HG02678 (cell line): Measurements from ENCODE around the gene ADRM1.

ENCODE experiments used
- ATAC-seq: cut with Tn5 transposase; IDR thresholded peaks from one replicate; pipeline ENCODE4 v1.9.1; 2021; ENCODE audit warnings: mild to moderate bottlenecking, moderate library complexity; ENCODE audit not compliant: unreplicated experiment

The ADRM1 gene

DNA sequence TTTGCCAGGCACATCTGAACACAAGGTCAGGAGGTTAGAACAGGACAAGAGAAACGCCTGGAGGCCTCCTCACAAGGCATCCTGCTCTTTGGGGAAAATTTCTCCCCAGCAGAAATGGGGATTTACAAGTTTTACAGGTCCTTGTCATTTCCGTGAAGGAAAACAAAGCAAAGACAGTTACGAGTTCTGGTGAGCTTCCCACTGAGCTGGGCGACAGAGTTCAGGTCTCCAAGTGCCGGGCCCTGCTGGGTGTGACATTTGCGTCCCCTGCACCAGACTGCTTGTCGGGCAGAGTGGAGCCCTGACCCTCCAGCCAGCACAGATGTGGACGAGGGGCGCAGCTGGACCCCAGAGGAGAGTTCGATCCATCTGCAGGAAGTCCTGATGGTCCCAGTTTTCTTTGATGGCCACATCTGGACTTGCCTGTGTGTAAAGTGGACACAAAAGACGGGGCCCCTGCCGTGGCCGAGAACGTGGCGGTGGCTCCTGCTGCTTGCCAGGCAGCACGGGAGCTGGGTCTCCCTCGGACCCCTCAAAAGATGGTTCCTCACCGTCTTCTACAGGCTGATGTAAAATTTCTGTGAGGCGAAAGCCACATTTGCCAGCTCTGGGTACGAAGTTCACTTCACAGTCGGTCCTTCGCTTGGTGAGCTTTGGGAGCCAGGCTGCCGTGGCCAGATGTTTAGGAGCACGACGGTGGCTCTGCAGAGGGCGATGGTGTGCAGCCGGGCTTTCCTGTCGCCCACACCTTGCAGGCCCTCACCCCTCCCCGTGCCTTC, 5.2 kb upstream of the ADRM1 start:
- ATAC-seq, result no peak

DNA sequence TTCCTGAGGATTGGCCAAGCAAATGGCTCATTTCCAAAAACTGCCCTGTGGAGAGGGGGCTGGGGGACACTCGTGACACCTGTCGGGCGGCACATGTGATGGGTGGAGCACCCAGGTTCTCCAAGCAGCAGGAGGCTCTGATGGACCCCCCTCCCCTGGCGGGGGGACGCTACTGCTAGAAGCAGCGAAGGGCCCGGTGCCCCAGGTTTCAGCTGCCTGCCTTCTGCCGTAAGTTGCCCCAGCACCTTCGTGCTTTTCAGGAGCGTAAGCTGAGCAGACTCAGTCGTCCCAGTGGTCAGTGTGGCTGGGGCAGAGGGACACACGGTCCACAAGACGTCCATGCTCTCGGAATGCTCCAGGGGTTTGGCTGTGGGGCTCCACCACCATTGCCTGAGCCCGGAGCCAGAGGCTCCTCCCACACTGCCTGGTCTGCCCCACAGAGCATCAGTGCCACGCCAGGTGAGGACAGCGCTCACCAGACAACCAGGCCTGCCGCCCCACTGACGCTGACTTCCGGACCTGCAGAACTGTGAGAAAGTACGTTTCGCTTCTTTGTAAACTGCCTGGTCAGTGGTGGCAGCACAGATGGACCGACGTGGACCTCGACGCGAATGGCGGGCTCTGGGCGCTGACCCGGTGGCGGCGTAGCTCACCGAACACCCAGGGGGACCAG, 4.1 kb upstream of the ADRM1 start:
- ATAC-seq, result no peak

DNA sequence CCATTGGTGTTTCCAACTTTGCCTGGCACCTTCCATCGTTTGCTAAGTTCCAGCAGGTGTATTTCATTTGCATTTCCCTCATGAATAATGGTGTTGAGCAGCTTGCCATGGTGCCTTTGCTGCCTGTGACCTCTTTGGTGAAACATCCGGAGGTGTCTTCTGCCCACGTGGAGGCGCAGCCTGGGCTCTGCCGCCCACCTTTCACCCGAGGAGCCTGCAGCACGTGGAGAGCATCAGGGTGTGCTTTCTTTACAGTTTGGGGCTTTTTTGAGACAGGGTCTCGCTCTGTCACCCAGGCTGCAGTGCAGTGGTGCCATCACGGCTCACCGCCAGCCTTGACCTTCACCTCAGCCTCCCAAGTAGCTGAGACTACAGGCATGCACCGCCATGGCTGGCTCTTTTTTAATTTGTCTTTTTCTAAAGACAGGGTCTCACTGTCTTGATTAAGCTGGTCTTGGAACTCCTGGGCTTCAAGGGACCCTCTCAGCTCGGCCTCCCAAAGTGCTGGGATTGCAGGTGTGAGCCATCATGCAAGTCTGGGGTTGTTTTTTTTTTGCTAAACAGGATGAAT, 3.0 kb upstream of the ADRM1 start:
- ATAC-seq, result no peak

DNA sequence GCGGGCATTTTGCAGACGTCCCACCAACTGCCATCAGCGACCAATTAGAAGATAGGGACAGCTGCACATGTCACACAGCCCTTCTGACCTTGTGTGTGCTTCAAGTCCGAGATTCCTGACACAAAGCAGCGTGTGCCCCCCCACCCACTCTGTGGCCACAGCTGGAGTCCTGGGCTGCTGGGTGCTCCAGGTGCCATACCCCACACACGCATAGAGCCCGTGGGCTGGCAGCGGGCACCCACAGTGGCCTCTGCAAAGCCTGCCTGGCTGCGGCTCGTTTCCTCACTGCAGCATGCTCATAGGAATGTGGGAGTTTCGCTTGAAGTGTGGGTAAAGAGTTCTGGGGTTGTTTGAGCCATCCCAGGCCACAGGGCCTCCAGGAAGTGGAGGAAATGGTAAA, 2.5 kb upstream of the ADRM1 start:
- no peak for ATAC-seq

DNA sequence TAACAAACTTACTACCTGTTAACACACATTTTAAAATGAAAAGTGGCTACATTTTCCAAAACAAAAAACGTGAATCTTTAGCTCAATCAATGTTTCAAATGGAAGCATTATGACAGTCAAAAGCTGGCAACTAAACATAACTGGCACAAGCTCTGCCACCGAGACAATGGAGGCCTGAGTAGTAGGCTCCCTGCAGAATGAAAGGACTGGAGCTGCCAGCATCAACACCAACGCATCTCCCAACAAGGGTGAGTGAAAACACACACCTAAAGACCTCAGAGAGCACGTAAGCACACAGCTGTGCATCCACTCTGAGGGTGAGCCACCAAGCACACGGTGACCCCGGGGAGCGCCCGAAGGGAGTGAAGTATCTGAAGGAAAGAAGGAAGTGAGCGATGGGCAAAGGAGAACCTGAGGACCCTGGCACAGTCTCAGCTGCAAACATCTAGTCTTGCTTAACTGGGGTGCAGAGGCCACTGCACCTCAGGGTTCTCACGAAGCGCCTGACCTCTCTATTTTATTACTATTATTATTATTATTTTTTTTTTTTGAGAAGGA, 1.6 kb upstream of the ADRM1 start:
- no peak for ATAC-seq

DNA sequence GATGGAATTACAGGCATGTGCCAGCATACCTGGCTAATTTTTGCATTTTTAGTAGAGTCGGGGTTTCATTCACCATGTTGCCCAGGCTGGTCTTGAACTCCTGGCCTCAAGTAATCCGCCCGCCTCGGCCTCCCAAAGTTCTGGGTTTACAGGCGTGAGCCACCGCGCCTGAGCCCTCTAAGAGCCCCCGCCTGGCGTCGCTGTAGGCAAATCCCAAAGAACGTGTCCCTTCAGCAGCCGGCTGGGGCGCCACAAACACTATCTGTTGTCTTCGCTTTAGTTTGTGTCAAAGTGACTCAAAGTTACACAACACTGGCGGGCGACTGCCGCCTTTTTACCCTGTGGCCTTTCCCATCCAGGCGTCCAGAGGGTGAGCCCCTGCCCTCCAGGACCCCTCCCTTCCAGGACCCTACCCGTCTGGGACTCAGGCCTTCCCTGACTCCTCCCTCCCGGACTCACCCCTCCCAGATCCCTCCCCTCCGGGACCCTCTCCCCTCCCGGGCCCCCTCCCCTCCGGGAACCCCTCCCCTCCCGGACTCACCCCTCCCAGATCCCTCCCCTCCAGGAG, 940 bp upstream of the ADRM1 start:
- peak; percentile 26 for ATAC-seq

DNA sequence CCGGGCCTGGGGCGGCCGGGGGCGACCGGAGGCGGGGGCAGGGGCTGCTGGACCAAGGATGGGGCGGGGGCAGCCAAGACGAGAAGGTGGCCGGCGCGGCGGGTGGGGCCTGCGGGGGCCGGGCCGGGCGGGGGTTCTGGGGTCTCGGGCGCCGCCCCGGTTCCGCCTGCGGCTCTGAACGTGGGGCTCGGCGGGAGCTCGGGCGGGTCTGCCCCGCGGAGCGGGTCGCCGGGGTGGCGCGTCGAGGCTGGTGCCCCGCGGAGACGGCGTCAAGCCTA, 204 bp downstream of the ADRM1 start:
- ATAC-seq, result no peak

DNA sequence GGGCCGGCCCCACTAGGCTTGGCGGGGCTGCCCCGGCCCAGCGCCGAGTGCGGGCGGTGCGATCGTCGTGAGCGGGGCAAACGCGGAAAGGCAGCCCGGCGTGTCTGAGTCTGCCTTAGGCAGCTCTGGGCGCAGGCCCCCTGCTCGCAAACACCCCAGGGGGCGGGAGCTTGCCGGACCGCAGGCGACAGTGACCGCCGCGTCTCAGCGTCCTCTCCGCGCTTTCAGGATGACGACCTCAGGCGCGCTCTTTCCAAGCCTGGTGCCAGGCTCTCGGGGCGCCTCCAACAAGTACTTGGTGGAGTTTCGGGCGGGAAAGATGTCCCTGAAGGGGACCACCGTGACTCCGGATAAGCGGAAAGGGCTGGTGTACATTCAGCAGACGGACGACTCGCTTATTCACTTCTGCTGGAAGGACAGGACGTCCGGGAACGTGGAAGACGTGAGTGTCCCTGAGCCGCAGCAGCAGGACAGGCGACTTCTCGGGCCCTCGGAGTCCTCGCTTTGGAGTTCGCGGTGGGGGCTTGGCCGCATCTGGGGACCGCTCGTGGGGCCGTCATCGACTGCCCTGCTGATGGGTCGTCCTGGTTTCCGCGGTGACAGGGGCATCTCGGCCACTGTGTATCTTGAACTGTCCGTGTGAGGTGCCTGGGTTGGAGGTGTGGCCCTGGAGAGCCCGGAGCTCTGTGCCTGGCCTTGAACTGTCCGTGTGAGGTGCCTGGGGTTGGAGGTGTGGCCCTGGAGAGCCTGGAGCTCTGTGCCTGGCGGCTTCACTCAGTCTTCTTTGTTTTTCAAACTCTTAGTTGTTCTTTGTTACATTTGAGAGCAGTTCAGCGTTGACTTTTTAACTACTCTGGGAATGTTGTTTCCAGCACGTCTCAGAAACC, 786 bp downstream of the ADRM1 start:
- no peak for ATAC-seq

DNA sequence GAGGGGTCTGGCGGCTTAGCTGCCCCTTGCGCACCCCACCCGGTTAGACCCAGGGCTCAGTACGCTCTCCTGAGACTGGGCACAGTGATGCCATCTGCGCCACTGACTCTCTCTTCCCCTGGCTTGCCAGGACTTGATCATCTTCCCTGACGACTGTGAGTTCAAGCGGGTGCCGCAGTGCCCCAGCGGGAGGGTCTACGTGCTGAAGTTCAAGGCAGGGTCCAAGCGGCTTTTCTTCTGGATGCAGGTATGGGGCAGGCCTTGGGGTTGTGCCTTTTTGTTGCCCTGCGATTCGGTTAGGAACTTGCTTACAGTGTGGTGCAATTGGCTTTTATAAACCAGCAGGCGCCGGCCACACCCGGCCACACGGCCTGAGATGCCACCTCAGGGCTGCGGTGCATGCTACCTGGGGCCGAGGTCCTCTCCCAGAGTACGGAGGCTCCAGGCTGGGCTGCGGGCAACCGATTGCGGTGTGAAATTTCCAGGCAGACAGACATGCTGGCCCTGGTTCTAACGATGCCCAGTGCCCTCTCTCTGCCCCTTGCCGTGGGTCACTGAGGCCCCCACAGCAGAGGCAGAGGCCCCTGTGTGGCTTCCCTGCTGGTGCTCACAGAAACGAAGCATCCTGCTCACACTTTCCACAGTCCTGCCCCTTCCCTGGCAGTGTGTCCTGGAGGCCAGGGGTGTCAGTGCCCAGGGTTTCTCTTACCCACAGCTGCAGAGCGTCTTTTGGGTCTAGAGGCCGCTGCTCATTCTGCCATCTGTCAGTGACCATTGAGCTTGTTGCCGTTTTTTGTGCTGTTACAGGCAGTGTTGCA, 1.7 kb downstream of the ADRM1 start:
- ATAC-seq, result no peak

DNA sequence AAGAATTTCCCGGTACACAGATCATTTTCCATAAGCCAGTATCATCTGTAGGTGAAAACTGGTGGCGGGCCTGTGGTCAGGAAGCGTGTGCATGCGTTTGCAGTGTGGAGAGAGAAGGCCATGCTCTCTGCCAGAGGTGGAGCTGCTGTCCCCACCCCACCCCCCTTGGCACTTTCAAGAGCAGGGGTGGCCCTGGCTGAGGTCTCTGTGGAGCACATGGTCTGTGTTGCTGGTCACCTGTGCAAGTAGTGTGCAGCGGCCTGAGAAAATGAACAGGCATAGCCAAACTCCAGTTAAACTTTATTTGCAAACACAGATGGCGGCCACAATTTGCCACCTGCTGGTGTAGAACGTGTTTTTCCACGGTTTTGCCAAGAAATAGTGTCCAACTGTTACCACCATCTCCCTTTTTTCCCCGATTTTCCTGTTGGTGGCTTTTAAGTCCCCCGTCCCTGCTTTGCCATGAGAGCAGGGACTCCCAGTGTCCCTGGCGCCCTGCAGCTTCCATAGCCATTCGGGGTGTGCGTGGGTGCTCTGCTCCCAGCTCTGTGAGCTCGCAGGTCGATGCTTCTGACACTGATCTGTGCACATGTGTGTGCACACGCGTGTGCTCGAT, 2.5 kb downstream of the ADRM1 start:
- no peak for ATAC-seq

DNA sequence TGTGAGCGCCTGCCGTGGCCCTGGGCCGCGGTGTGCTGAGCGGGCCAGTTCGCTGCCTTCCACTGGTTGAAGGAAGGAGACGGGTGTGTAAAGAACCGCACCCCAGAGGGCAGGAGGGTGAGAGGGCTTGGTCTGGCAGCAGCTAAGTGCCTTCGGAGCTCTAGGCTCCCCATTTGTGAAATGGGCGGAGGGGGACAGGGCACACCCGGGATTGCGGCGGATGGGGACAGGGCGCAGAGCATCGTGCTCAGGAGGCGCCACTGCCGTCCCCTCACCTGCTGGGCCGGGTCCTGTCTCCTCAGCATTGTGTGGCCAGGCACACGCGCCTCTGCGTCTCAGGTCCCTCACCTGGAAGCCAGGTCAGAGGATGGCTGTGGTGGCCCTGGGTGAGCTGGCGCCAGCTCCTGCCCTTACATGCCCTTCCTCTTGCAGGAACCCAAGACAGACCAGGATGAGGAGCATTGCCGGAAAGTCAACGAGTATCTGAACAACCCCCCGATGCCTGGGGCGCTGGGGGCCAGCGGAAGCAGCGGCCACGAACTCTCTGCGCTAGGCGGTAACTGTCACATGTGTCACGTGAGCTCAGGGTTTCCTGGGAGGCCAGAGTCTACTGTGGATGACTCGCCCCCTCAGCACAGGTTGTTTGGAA, 3.1 kb downstream of the ADRM1 start:
- no peak for ATAC-seq

DNA sequence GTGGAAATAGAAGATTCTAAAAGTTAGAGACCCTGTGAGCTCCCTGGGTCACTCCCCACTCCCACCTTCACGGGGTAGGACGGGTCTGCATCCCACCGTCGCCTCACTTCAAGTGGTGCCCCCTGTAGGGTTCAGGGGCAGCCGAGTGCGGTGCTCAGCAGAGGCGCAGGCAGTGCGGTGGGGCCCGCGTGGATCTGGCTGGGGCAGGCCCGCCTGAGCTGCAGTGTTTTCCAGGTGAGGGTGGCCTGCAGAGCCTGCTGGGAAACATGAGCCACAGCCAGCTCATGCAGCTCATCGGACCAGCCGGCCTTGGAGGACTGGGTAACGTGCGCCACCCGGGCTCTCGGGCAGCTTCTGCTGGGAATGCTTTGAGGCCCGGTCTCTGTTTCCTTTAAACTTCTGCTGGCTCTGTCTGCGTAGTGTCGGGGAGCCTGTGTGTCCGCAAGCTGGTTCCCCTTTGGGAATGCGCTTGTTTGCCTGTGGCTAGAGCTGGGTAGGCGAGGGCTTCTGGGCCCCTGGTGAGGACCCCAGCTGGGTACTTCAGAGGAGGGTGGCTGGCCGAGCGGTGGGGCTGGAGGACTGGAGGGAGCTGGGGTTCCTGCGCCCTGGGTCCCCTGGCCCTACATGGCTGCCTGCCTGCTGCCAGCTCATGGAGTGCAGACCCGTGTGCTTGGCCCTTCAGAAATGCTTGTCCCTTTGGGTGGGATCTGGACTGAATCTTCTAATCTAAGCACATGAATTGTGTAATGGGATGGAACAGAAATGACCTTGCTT, 3.8 kb downstream of the ADRM1 start:
- ATAC-seq, result no peak

DNA sequence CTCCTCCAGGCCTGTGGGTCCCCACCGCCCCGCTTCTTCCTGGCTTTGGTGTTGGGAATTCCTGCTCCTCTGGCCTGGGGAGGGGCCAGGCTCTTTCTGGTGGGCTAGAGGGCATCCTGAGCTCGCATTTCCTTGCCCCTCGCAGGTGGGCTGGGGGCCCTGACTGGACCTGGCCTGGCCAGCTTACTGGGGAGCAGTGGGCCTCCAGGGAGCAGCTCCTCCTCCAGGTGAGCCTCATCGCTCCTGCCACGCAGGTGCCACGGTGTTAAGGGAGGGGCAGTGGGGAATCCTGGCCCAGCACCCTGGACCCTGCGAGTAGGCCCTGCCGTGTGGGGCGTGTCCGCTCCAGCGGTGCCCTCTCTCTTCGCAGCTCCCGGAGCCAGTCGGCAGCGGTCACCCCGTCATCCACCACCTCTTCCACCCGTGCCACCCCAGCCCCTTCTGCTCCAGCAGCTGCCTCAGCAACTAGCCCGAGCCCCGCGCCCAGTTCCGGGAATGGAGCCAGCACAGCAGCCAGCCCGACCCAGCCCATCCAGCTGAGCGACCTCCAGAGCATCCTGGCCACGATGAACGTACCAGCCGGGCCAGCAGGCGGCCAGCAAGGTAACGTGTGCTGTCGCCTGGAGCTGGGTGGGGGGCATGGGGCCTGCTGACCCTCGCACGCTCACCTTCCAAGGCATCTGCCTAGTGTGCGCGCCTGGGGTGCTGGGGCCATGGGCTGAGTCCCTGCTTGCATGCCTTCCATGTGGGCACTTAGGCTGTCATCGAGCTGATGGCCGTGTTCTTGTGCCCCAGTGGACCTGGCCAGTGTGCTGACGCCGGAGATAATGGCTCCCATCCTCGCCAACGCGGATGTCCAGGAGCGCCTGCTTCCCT, 4.7 kb downstream of the ADRM1 start:
- ATAC-seq, result no peak

DNA sequence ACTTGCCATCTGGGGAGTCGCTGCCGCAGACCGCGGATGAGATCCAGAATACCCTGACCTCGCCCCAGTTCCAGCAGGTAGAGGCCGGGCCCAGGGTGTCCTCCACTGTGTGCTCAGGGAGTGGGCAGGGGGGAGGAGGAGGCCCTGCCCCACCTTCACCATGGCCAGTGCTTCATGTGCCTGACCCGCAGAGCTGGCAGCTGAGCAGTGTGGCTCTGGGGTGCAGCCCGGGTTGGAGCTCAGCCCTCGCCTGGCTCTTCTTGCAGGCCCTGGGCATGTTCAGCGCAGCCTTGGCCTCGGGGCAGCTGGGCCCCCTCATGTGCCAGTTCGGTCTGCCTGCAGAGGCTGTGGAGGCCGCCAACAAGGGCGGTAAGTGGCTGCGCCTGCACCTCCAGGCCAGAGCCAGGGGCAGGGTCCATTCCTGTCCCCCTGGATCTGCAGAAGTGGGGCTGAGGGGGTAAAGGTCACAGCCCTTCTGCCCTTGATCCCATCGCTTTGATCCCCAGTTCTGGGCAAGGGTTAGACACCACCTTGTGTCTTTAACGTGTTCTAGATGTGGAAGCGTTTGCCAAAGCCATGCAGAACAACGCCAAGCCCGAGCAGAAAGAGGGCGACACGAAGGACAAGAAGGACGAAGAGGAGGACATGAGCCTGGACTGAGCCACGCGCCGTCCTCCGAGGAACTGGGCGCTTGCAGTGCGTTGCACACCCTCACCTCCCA, 5.5 kb downstream of the ADRM1 start:
- ATAC-seq, result no peak

DNA sequence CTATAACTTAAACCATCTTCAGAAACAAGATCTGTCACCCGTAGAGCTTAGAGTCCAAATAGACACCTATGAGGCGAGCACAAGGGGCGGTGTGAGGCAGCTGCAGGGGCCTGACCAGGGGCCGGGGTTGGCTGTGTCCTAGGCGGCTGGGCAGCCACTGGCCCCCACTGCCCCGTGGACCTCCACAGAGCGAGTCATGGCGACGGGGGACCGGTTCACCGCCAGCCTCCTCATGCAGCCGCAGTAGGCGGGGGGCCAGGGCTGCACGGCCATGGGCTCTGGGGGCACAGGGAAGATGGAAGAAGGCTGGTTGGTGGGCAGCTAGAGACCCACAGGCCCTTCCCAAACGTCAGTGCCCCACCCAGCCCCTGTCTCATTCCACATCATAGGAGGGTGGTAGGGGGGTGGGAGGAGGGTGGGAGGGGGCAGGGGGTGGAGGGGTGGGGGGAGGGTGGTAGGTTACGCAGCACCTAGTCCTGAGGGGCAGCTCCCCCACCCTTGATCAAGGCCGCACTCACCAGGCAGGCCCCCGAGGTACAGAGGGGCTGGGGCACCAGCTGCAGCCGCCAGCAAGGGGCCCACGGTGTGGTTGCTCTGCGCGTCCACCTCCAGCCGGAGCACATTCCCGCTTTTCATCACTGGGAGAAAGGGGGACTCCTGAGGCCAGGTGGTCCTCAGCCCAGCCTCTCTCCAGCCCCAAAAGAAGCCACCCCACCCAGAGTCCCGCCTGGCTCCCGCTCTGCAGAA, 6.6 kb downstream of the ADRM1 start:
- ATAC-seq, result no peak
